RWPE1 (cell line): ENCODE measurements around the gene MOB3A.
"Not testable (repeated sequence)": the region's sequence is repeated elsewhere in the genome, so short reads cannot be mapped to it uniquely, and the experiment has no call there.

Experiments
- CTCF ChIA-PET: fragments of 350-600 bp; sonication (Branson Sonifier 250); formaldehyde crosslinking; extraction: SDS; loops from one replicate; lab custom pipeline; 2021; lab: Yijun Ruan, JAX
- POLR2A ChIA-PET: fragments of 400-600 bp; formaldehyde crosslinking; extraction: SDS; loops from one replicate; lab custom pipeline; 2020; ENCODE audit warnings: antibody characterized with exemption; ENCODE audit not compliant: low non-redundant PET; lab: Yijun Ruan, JAX
- DNase-seq: peaks from one replicate; pipeline ENCODE4 v3.0.0; 2012; ENCODE audit warnings: low spot score
- H3K27ac ChIP-seq: fragments of 450-650 bp; 2 replicates; pipeline ENCODE4 v1.5.1; 2017
- CTCF ChIP-seq: fragments of 450-650 bp; conservative IDR thresholded peaks from 2 replicates; pipeline ENCODE4 v1.5.1; 2017; ENCODE audit warnings: low read depth, mild to moderate bottlenecking

MOB3A gene

GRCh38 chr19:2138061-2138728, 42.1 kb upstream of the MOB3A start:
- ChIA-PET CTCF (interaction anchor here (0.6 kb wide), 1 partner anchor 752 kb away, joined by 4 read pairs; no protein-coding TSS in a partner anchor), POLR2A (no interaction called here)
- H3K27ac ChIP-seq: peak overlapping the region; percentile 20; the same call in 1 of the 2 replicates
- no peak for DNase-seq
- no peak for TF ChIP-seq CTCF

GRCh38 chr19:2136796-2137195, 40.7 kb upstream of the MOB3A start:
- no peak overlapping the region for H3K27ac ChIP-seq
- CTCF ChIA-PET: no interaction called here
- TF ChIP-seq CTCF: no peak
- POLR2A ChIA-PET: no interaction called here
- no peak for DNase-seq

GRCh38 chr19:2135474-2136402, 39.6 kb upstream of the MOB3A start:
- no peak for DNase-seq
- H3K27ac ChIP-seq: 0 out of 2 replicates have a peak overlapping the region, but pooled peaks have one; percentile 20
- TF ChIP-seq CTCF: no peak
- CTCF ChIA-PET: no interaction called here
- POLR2A ChIA-PET: no interaction called here

- peak overlapping the region; percentile 20; the same call in 1 of the 2 replicates for H3K27ac ChIP-seq
- ChIA-PET POLR2A (no interaction called here), CTCF (no interaction called here)
- TF ChIP-seq CTCF: no peak
- no peak for DNase-seq
Measured at GRCh38 chr19:2132731-2133490, 36.8 kb upstream of the MOB3A start.

- ChIA-PET CTCF (no interaction called here), POLR2A (no interaction called here)
- no peak for DNase-seq
- no peak for TF ChIP-seq CTCF
- peak overlapping the region; percentile 20; the same call in 1 of the 2 replicates for H3K27ac ChIP-seq
Measured at GRCh38 chr19:2132191-2132590, 36.1 kb upstream of the MOB3A start.

- CTCF ChIA-PET, DNase-seq, POLR2A ChIA-PET: not testable (repeated sequence)
- H3K27ac ChIP-seq: peak overlapping the region; percentile 21; the same call in 1 of the 2 replicates
Measured at GRCh38 chr19:2131012-2131975, 35.2 kb upstream of the MOB3A start.
